GM12878 (cell line): Measurements from ENCODE around the gene GIGYF1.

Experiments
- RAD51 ChIP-seq: fragments of 450-650 bp; IDR thresholded peaks from 2 replicates; pipeline ENCODE4 v1.6.1; 2016; ENCODE audit warnings: moderate library complexity, mild to moderate bottlenecking, inconsistent platforms
- TF ChIP-seq, protein P1 (sequence below): fragments of 450-650 bp; IDR thresholded peaks from 2 replicates; pipeline ENCODE4 v1.6.1; 2016; ENCODE audit warnings: mild to moderate bottlenecking
- TF ChIP-seq, protein P2 (sequence below), 3 experiments: IDR thresholded peaks in 2 of 3; conservative IDR thresholded peaks in 1 of 3; 2 replicates each; pipeline ENCODE4 v1.5.1; 2011; ENCODE audit warnings: low read depth in 3 of 3, low read length in 3 of 3, mild to moderate bottlenecking in 3 of 3, control low read depth in 2 of 3, moderate library complexity in 2 of 3, inconsistent platforms in 1 of 3, mixed read lengths in 1 of 3; ENCODE audit not compliant: control insufficient read depth in 2 of 3, insufficient read depth in 1 of 3; ENCODE audit errors: extremely low read depth in 1 of 3

DNA sequence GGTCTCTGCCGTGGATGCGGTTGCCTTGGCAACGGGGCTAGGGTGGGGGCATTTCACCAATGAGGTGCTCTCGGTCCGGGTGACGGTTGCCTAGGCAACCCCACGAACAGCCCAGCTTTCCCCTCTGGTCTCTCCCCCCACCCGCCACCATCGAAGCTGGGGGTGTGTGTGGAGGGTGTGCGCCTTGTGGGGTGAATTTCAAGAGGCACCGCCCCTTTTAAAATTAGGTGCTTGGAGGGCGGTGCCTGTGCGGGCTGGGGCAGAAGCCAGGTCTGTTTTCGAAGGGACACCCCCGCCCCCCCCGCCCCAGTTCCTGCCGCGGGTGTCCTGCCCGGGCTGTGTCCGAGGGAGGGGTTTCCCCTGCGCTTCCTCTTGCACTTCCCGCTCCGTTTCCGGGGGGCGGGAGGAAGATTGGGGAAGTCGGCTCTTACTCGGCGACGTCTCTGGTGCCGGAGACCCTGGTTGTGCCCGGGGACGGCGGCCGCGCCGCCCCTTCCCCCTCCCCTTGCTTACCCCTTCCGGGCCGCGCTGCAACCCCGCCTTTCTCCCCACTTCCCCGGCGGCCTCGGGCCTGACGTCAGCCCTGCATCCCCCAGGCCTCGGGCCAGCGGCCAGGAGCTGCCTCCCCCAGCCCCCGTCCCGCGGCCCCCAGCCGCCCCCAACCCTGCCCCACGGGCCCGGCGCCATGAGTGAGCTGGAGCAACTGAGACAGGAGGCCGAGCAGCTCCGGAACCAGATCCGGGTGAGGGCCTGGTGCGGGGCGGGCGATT, 18.3 kb downstream of the GIGYF1 start:
- TF ChIP-seq, protein P1, sequence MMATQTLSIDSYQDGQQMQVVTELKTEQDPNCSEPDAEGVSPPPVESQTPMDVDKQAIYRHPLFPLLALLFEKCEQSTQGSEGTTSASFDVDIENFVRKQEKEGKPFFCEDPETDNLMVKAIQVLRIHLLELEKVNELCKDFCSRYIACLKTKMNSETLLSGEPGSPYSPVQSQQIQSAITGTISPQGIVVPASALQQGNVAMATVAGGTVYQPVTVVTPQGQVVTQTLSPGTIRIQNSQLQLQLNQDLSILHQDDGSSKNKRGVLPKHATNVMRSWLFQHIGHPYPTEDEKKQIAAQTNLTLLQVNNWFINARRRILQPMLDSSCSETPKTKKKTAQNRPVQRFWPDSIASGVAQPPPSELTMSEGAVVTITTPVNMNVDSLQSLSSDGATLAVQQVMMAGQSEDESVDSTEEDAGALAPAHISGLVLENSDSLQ = no peak
- TF ChIP-seq, protein P2, sequence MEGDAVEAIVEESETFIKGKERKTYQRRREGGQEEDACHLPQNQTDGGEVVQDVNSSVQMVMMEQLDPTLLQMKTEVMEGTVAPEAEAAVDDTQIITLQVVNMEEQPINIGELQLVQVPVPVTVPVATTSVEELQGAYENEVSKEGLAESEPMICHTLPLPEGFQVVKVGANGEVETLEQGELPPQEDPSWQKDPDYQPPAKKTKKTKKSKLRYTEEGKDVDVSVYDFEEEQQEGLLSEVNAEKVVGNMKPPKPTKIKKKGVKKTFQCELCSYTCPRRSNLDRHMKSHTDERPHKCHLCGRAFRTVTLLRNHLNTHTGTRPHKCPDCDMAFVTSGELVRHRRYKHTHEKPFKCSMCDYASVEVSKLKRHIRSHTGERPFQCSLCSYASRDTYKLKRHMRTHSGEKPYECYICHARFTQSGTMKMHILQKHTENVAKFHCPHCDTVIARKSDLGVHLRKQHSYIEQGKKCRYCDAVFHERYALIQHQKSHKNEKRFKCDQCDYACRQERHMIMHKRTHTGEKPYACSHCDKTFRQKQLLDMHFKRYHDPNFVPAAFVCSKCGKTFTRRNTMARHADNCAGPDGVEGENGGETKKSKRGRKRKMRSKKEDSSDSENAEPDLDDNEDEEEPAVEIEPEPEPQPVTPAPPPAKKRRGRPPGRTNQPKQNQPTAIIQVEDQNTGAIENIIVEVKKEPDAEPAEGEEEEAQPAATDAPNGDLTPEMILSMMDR (IDR thresholded peaks at IDR 0.05 in 2 of 3, conservative IDR thresholded peaks at IDR 0.05 in 1 of 3; ENCODE audit: control insufficient read depth in 2 of 3, extremely low read depth in 1 of 3, insufficient read depth in 1 of 3, low read depth in 3 of 3, low read length in 3 of 3) = no peak
- no peak for TF ChIP-seq RAD51
